Measurements from ENCODE around the gene PI4KB. TPM values are rescaled to one million over a fixed set of nuclear protein-coding genes. Genes with fewer than 3 reads are reported as not detected.

The PI4KB gene
- total and polyA plus RNA-seq, 2 of the 13 experiments (the other 11 are each of a cell fraction or from before 2014, with no cell fraction given) = 19.5 to 29.3 TPM

DNA sequence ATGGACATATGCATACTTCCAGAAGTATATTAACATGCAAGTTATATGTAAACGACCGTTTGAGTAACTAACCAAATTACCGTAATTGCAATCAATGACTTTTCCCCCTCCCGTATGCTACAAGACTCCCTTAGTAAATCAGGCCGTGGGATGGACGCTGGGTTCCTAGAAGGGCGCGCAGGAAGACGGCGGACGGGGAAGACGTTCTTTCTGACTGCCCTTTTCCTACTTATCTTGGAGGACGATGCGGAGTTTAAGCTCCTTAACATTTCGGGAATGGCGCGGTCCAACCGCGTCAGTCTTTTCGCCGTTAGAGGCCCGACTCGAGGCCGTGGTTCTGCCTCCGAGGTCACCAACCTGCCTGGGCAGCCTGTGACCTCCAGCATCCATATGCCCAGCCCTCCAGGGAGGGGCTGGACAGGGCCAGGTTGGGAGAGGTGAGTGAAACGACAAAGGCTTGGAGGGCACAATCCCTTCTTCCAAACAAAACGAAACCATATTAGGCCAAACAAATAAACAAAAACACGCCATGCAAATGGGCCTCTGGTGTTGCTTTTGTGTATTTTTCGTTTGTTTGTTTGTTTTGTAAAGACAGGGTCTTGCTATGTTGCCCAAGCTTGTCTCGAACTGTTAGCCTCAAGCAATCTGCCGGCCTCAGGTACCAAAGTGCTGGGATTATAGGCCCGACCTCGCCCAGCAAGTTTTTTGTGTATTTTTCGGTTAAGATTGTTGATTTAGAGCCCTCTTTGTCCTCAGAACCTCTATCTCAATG lies 873 bp upstream of the PI4KB start (continued):
- TF ChIP-seq ZNF354B (CRISPR knock-in tag; IDR thresholded peaks at IDR 0.05) (no peak), ZNF326 (CRISPR knock-in tag; IDR thresholded peaks at IDR 0.05; ENCODE audit: borderline replicate concordance) (no peak), CCAR2 (optimal IDR thresholded peaks at IDR 0.05; ENCODE audit: low read depth, low read length) (no peak), ZNF562 (CRISPR knock-in tag; IDR thresholded peaks at IDR 0.05; ENCODE audit: borderline replicate concordance) (no peak), ZNF329 (CRISPR knock-in tag; IDR thresholded peaks at IDR 0.05; ENCODE audit: low read depth) (no peak), ZMYM2 (CRISPR knock-in tag; IDR thresholded peaks at IDR 0.05) (no peak), SP2 (CRISPR knock-in tag; IDR thresholded peaks at IDR 0.05) (no peak), NR2F6 (IDR thresholded peaks at IDR 0.05) (peak; percentile 61), NR2F6 (CRISPR knock-in tag; IDR thresholded peaks at IDR 0.05) (0 out of 2 replicates have a peak, but pooled peaks have one; percentile 42), SOX13 (IDR thresholded peaks at IDR 0.05) (no peak), SOX13 (CRISPR knock-in tag; conservative IDR thresholded peaks at IDR 0.05 in 1 of 2, IDR thresholded peaks at IDR 0.05 in 1 of 2) (0 out of 4 replicates have a peak, but pooled peaks of 1 of the 2 experiments have one; percentile 3), TMF1 (CRISPR knock-in tag; IDR thresholded peaks at IDR 0.05; ENCODE audit: low read depth) (no peak), SUZ12 (IDR thresholded peaks at IDR 0.05; ENCODE audit: low read depth, low read length) (no peak), KDM6A (CRISPR knock-in tag; IDR thresholded peaks at IDR 0.05; ENCODE audit: low read depth) (no peak), SRY (CRISPR knock-in tag; IDR thresholded peaks at IDR 0.05) (no peak; the same call in 1 of the 2 replicates), NFE2 (CRISPR knock-in tag; IDR thresholded peaks at IDR 0.05) (no peak), JUND (CRISPR knock-in tag; IDR thresholded peaks at IDR 0.05) (no peak), ZNF775 (CRISPR knock-in tag; IDR thresholded peaks at IDR 0.05; ENCODE audit: borderline replicate concordance) (0 out of 2 replicates have a peak, but pooled peaks have one; percentile 16), MAFK (conservative IDR thresholded peaks at IDR 0.05 in 1 of 2, IDR thresholded peaks at IDR 0.05 in 1 of 2; ENCODE audit: low read length in 2 of 2) (no peak), ARNTL (CRISPR knock-in tag; IDR thresholded peaks at IDR 0.05) (0 out of 2 replicates have a peak, but pooled peaks have one; percentile 16), ATF5 (CRISPR knock-in tag; IDR thresholded peaks at IDR 0.05; ENCODE audit: low read depth) (no peak)
- TF ChIP-seq, protein P1, sequence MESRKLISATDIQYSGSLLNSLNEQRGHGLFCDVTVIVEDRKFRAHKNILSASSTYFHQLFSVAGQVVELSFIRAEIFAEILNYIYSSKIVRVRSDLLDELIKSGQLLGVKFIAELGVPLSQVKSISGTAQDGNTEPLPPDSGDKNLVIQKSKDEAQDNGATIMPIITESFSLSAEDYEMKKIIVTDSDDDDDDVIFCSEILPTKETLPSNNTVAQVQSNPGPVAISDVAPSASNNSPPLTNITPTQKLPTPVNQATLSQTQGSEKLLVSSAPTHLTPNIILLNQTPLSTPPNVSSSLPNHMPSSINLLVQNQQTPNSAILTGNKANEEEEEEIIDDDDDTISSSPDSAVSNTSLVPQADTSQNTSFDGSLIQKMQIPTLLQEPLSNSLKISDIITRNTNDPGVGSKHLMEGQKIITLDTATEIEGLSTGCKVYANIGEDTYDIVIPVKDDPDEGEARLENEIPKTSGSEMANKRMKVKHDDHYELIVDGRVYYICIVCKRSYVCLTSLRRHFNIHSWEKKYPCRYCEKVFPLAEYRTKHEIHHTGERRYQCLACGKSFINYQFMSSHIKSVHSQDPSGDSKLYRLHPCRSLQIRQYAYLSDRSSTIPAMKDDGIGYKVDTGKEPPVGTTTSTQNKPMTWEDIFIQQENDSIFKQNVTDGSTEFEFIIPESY (CRISPR knock-in tag; IDR thresholded peaks at IDR 0.05) = no peak
- TF ChIP-seq, protein P2, sequence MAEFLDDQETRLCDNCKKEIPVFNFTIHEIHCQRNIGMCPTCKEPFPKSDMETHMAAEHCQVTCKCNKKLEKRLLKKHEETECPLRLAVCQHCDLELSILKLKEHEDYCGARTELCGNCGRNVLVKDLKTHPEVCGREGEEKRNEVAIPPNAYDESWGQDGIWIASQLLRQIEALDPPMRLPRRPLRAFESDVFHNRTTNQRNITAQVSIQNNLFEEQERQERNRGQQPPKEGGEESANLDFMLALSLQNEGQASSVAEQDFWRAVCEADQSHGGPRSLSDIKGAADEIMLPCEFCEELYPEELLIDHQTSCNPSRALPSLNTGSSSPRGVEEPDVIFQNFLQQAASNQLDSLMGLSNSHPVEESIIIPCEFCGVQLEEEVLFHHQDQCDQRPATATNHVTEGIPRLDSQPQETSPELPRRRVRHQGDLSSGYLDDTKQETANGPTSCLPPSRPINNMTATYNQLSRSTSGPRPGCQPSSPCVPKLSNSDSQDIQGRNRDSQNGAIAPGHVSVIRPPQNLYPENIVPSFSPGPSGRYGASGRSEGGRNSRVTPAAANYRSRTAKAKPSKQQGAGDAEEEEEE (CRISPR knock-in tag; IDR thresholded peaks at IDR 0.05; ENCODE audit: borderline replicate concordance) = no peak

Data from HepG2 (cell line).